ENCODE data around the gene ITGAD. TPM values are rescaled to one million over a fixed set of nuclear protein-coding genes. Genes with fewer than 3 reads are reported as not detected.

Gene ITGAD
- total and polyA plus RNA-seq, 2 of the 4 experiments (the other 2 are of a cell fraction) = not detected

GRCh38 chr16:31351246-31351941 lies 41.7 kb upstream of the ITGAD start:
- dilution Hi-C loops (cut with HindIII; ENCODE audit: low sequenced_read_pairs, unreplicated experiment) (no loop called here), intact Hi-C loops (cut with micrococcal nuclease) (no loop called here), in situ Hi-C loops (cut with MboI; ENCODE audit: low sequenced_read_pairs) (no loop called here)
- no peak overlapping the region for H3K4me3 ChIP-seq (ENCODE audit: insufficient read depth, low read depth, low read length)
- no peak overlapping the region for H2BK120ac ChIP-seq (ENCODE audit: low read depth, low read length)
- H4K8ac ChIP-seq (ENCODE audit: low read depth in 2 of 2, low read length in 2 of 2) = no peak overlapping the region
- TF ChIP-seq MXI1 (IDR thresholded peaks at IDR 0.05; ENCODE audit: borderline replicate concordance, low read depth, low read length) (no peak), CHD1 (IDR thresholded peaks at IDR 0.05; ENCODE audit: low read depth, low read length) (no peak), CEBPB (IDR thresholded peaks at IDR 0.05; ENCODE audit: low read depth, low read length) (no peak), CTCF (conservative IDR thresholded peaks at IDR 0.05; ENCODE audit: low read depth, low read length) (no peak), SMC3 (IDR thresholded peaks at IDR 0.05; ENCODE audit: low read depth, low read length) (no peak), USF2 (IDR thresholded peaks at IDR 0.05; ENCODE audit: low read depth, low read length) (no peak), RFX5 (IDR thresholded peaks at IDR 0.05; ENCODE audit: low read depth, low read length) (no peak), RCOR1 (IDR thresholded peaks at IDR 0.05; ENCODE audit: insufficient replicate concordance, low read length) (no peak), RAD21 (IDR thresholded peaks at IDR 0.05; ENCODE audit: low read length) (no peak), BHLHE40 (IDR thresholded peaks at IDR 0.05; ENCODE audit: low read depth, low read length) (no peak), MAZ (IDR thresholded peaks at IDR 0.05; ENCODE audit: borderline replicate concordance, low read depth, low read length) (no peak), NFE2L2 (IDR thresholded peaks at IDR 0.05; ENCODE audit: low read depth, low read length) (no peak), ELK1 (IDR thresholded peaks at IDR 0.05; ENCODE audit: borderline replicate concordance, low read depth, low read length) (no peak), POLR2A (IDR thresholded peaks at IDR 0.05; ENCODE audit: low read depth, low read length) (no peak), FOS (IDR thresholded peaks at IDR 0.05; ENCODE audit: low read depth, low read length) (no peak)
- H3K23ac ChIP-seq (ENCODE audit: low read depth, low read length) = no peak overlapping the region
- ChIA-PET POLR2A (ENCODE audit: unreplicated experiment) (no interaction called here), CTCF (no interaction called here)
- H3K9ac ChIP-seq (ENCODE audit: low read depth, low read length) = no peak overlapping the region
- H4K5ac ChIP-seq (ENCODE audit: low read depth, low read length) = no peak overlapping the region
- H2BK20ac ChIP-seq (ENCODE audit: low read depth, low read length) = no peak overlapping the region
- H2AFZ ChIP-seq (replicated peaks; ENCODE audit: low read length, poor library complexity) = no peak overlapping the region
- H3K27me3 ChIP-seq (ENCODE audit: control insufficient read depth, insufficient read depth, low read length) = no peaks in the 10 kb centered on the region
- H4K91ac ChIP-seq (ENCODE audit: insufficient read depth, low read depth, low read length) = no peak overlapping the region
- H2BK5ac ChIP-seq (ENCODE audit: low read depth, low read length, poor library complexity, severe bottlenecking) = no peak overlapping the region
- H3K36me3 ChIP-seq (ENCODE audit: control insufficient read depth, insufficient read depth, low read length) = no peaks in the 10 kb centered on the region
- ATAC-seq (ENCODE audit: low read depth) (no peak), DNase-seq (no peak)
- H2AK9ac ChIP-seq (replicated peaks; ENCODE audit: low read depth, low read length, poor library complexity) = no peak overlapping the region
- no peak overlapping the region for H3K4ac ChIP-seq (ENCODE audit: low read depth, low read length)
- H4K20me1 ChIP-seq (ENCODE audit: insufficient read depth, low read length) = no peaks in the 10 kb centered on the region
- no peak overlapping the region for H2BK15ac ChIP-seq (ENCODE audit: low read depth, low read length)
- H3K18ac ChIP-seq (ENCODE audit: low read depth, low read length) = no peak overlapping the region
- no peaks in the 10 kb centered on the region for H3K79me1 ChIP-seq (ENCODE audit: low read depth in 1 of 2, low read length in 2 of 2)
- H2AK5ac ChIP-seq (ENCODE audit: low read depth, low read length) = no peak overlapping the region
- no peak overlapping the region for H3K27ac ChIP-seq (ENCODE audit: insufficient read depth, low read length)
- BruUV-seq (replicated peaks) = no TSS peak
- no peak overlapping the region for H3K56ac ChIP-seq (ENCODE audit: extremely low read depth, insufficient read depth, low read length)
- no peaks in the 10 kb centered on the region for H3K4me1 ChIP-seq (ENCODE audit: control insufficient read depth, insufficient read depth, low read length)
- H3K14ac ChIP-seq (replicated peaks; ENCODE audit: low read depth, low read length) = no peak overlapping the region
- no peaks in the 10 kb centered on the region for H3K9me1 ChIP-seq (ENCODE audit: insufficient read depth, low read length)
- H3K4me2 ChIP-seq (ENCODE audit: low read depth, low read length) = no peak overlapping the region
- WGBS, 2 experiments (ENCODE audit: extremely low coverage in 2 of 2, insufficient read length in 1 of 2) = 46% methylated on average over 5 of the region's 19 CpGs; no CpG with 5 or more reads in 1 of the 2 experiments
- H3K9me3 ChIP-seq (ENCODE audit: control insufficient read depth, insufficient read depth, low read length) = no peaks in the 10 kb centered on the region
